Activated CD4-positive, alpha-beta memory T cell treated with anti-CD3 and anti-CD28 coated beads for 36 hours (primary cell): Measurements from ENCODE around the gene RIN3. TPM values are rescaled to one million over a fixed set of nuclear protein-coding genes. Genes with fewer than 3 reads are reported as not detected.

Experiments used
- CTCF ChIA-PET: fragments of 350-600 bp; sonication (Branson Sonifier 250); formaldehyde crosslinking; loops from one replicate; lab custom pipeline; 2021; ENCODE audit warnings: antibody characterized with exemption, inconsistent platforms; lab: Charles Lee
- POLR2A ChIA-PET: fragments of 350-600 bp; sonication (Branson Sonifier 250); formaldehyde crosslinking; loops from one replicate; lab custom pipeline; 2021; ENCODE audit warnings: antibody characterized with exemption; lab: Charles Lee
- DNase-seq: peaks from one replicate; pipeline ENCODE4 v3.0.0-alpha.2; 2020
- H3K27ac Mint-ChIP-seq: one replicate; pipeline ENCODE4 v1.8.0; 2021; ENCODE audit warnings: mixed read lengths
- H3K27me3 Mint-ChIP-seq: one replicate; pipeline ENCODE4 v1.8.0; 2021; ENCODE audit warnings: mixed read lengths
- H3K36me3 Mint-ChIP-seq: one replicate; pipeline ENCODE4 v1.8.0; 2021; ENCODE audit warnings: mixed read lengths
- H3K4me1 Mint-ChIP-seq: one replicate; pipeline ENCODE4 v1.8.0; 2021; ENCODE audit warnings: low read depth, mixed read lengths
- H3K4me3 Mint-ChIP-seq: one replicate; pipeline ENCODE4 v1.8.0; 2021; ENCODE audit warnings: mild to moderate bottlenecking, mixed read lengths
- H3K9me3 Mint-ChIP-seq: one replicate; pipeline ENCODE4 v1.8.0; 2021; ENCODE audit warnings: mixed read lengths
- intact Hi-C: fragments of 100-400 bp; cut with micrococcal nuclease; formaldehyde crosslinking; loops from one replicate; pipeline ENCODE4 v1.15.1; 2023
- total RNA-seq, 2 experiments: library from RNA; stranded (reverse); gene quantifications; one replicate each; pipeline ENCODE4 v1.2.3, GENCODE V29; 2021

The RIN3 gene
- total RNA-seq, 2 experiments from 2014 or later: 17.5 to 18.8 TPM

- DNase-seq: no peak
- ChIA-PET CTCF (no interaction called here), POLR2A (no interaction called here)
- Mint-ChIP-seq H3K4me3 (no peak overlapping the region), H3K9me3 (no peaks in the 10 kb centered on the region), H3K4me1 (peaks cover 10% of the 10 kb centered on the region), H3K36me3 (no peaks in the 10 kb centered on the region), H3K27me3 (peaks cover 1% of the 10 kb centered on the region), H3K27ac (no peak overlapping the region)
- intact Hi-C loops: no loop called here
Observed at GRCh38 chr14:92540472-92541048, 27.0 kb downstream of the RIN3 start.

GRCh38 chr14:92542766-92543554, 29.4 kb downstream of the RIN3 start:
- H3K4me3 Mint-ChIP-seq: no peak overlapping the region
- H3K4me1 Mint-ChIP-seq: peaks cover 4% of the 10 kb centered on the region
- ChIA-PET POLR2A (no interaction called here), CTCF (interaction anchor here (1.0 kb wide), 1 partner anchor 138 kb away, joined by 3 read pairs; no protein-coding TSS in a partner anchor)
- H3K27me3 Mint-ChIP-seq: no peaks in the 10 kb centered on the region
- DNase-seq: no peak
- no peaks in the 10 kb centered on the region for H3K9me3 Mint-ChIP-seq
- intact Hi-C loops: no loop called here
- H3K27ac Mint-ChIP-seq: no peak overlapping the region
- H3K36me3 Mint-ChIP-seq: no peaks in the 10 kb centered on the region

- Mint-ChIP-seq H3K4me3 (no peak overlapping the region), H3K27ac (no peak overlapping the region)
Observed at GRCh38 chr14:92544051-92544720, 30.6 kb downstream of the RIN3 start.

GRCh38 chr14:92546347-92547053, 32.9 kb downstream of the RIN3 start:
- ChIA-PET POLR2A (no interaction called here), CTCF (interaction anchor here (0.8 kb wide), 1 partner anchor 9 kb away, joined by 3 read pairs; no protein-coding TSS in a partner anchor)
- peak overlapping the region; percentile 65 for H3K27ac Mint-ChIP-seq

More at GRCh38 chr14:92544051-92544720, 30.6 kb downstream of the RIN3 start:
- Mint-ChIP-seq H3K36me3 (no peaks in the 10 kb centered on the region), H3K27me3 (no peaks in the 10 kb centered on the region), H3K9me3 (no peaks in the 10 kb centered on the region), H3K4me1 (no peaks in the 10 kb centered on the region)
- intact Hi-C loops: no loop called here
- POLR2A ChIA-PET: no interaction called here
- no peak for DNase-seq
- CTCF ChIA-PET: interaction anchor here (0.5 kb wide), 1 partner anchor 425 kb away, joined by 3 read pairs; no protein-coding TSS in a partner anchor

GRCh38 chr14:92549105-92549858, 35.7 kb downstream of the RIN3 start:
- peaks cover 3% of the 10 kb centered on the region for H3K27me3 Mint-ChIP-seq
- peaks cover 13% of the 10 kb centered on the region for H3K4me1 Mint-ChIP-seq
- ChIA-PET CTCF (interaction anchor here (0.7 to 3.1 kb wide), 8 partner anchors 64 to 409 kb away, joined by 3 to 12 read pairs (median 4); no protein-coding TSS in a partner anchor), POLR2A (interaction anchor here (1.2 kb wide), 1 partner anchor 36 kb away, joined by 3 read pairs; no protein-coding TSS in a partner anchor)
- no peaks in the 10 kb centered on the region for H3K36me3 Mint-ChIP-seq
- no peak overlapping the region for H3K27ac Mint-ChIP-seq
- no peaks in the 10 kb centered on the region for H3K9me3 Mint-ChIP-seq
- no peak overlapping the region for H3K4me3 Mint-ChIP-seq
- DNase-seq: no peak
- intact Hi-C loops: no loop called here

More at GRCh38 chr14:92546347-92547053, 32.9 kb downstream of the RIN3 start:
- Mint-ChIP-seq H3K36me3 (no peaks in the 10 kb centered on the region), H3K4me3 (peak overlapping the region; percentile 37), H3K9me3 (no peaks in the 10 kb centered on the region), H3K4me1 (peaks cover 7% of the 10 kb centered on the region), H3K27me3 (no peaks in the 10 kb centered on the region)
- intact Hi-C loops: no loop called here
- DNase-seq: no peak

GRCh38 chr14:92549859-92550230, 36.3 kb downstream of the RIN3 start:
- no peaks in the 10 kb centered on the region for H3K9me3 Mint-ChIP-seq
- CTCF ChIA-PET: interaction anchor here (0.9 to 3.1 kb wide), 6 partner anchors 64 to 165 kb away, joined by 3 to 12 read pairs (median 4); no protein-coding TSS in a partner anchor

GRCh38 chr14:92551044-92551841, 37.7 kb downstream of the RIN3 start:
- Mint-ChIP-seq H3K4me3 (no peak overlapping the region), H3K4me1 (peaks cover 24% of the 10 kb centered on the region), H3K36me3 (no peaks in the 10 kb centered on the region), H3K27ac (no peak overlapping the region), H3K9me3 (no peaks in the 10 kb centered on the region), H3K27me3 (peaks cover 4% of the 10 kb centered on the region)
- intact Hi-C loops: loop anchor here (1.0 to 5.0 kb wide), 2 partner anchors 12 to 36 kb away; no protein-coding TSS in a partner anchor
- ChIA-PET POLR2A (no interaction called here), CTCF (interaction anchor here (0.8 to 2.1 kb wide), 3 partner anchors 9 to 130 kb away, joined by 3 to 6 read pairs (median 3); no protein-coding TSS in a partner anchor)
- no peak for DNase-seq

More at GRCh38 chr14:92549859-92550230, 36.3 kb downstream of the RIN3 start:
- Mint-ChIP-seq H3K27ac (no peak overlapping the region), H3K4me3 (no peak overlapping the region), H3K36me3 (no peaks in the 10 kb centered on the region), H3K4me1 (peaks cover 13% of the 10 kb centered on the region), H3K27me3 (peaks cover 3% of the 10 kb centered on the region)
- POLR2A ChIA-PET: interaction anchor here (1.2 kb wide), 1 partner anchor 35 kb away, joined by 3 read pairs; no protein-coding TSS in a partner anchor
- no peak for DNase-seq
- intact Hi-C loops: loop anchor here (5.0 kb wide), 1 partner anchor 37 kb away; no protein-coding TSS in a partner anchor

- Mint-ChIP-seq H3K36me3 (no peaks in the 10 kb centered on the region), H3K4me3 (no peak overlapping the region), H3K27me3 (peaks cover 4% of the 10 kb centered on the region), H3K9me3 (no peaks in the 10 kb centered on the region), H3K27ac (no peak overlapping the region), H3K4me1 (peaks cover 32% of the 10 kb centered on the region)
- intact Hi-C loops: loop anchor here (5.0 kb wide), 1 partner anchor 35 kb away; no protein-coding TSS in a partner anchor
- ChIA-PET CTCF (interaction anchor here (2.1 kb wide), 1 partner anchor 129 kb away, joined by 6 read pairs; no protein-coding TSS in a partner anchor), POLR2A (no interaction called here)
- no peak for DNase-seq
Observed at GRCh38 chr14:92552066-92552465, 38.5 kb downstream of the RIN3 start.

GRCh38 chr14:92553438-92553837, 39.9 kb downstream of the RIN3 start:
- intact Hi-C loops: loop anchor here (5.0 kb wide), 1 partner anchor 34 kb away; no protein-coding TSS in a partner anchor

More at GRCh38 chr14:92553438-92553837, 39.9 kb downstream of the RIN3 start:
- no peak for DNase-seq
- H3K4me3 Mint-ChIP-seq: no peak overlapping the region
- no peak overlapping the region for H3K27ac Mint-ChIP-seq
- H3K36me3 Mint-ChIP-seq: no peaks in the 10 kb centered on the region
- peaks cover 4% of the 10 kb centered on the region for H3K27me3 Mint-ChIP-seq
- no peaks in the 10 kb centered on the region for H3K9me3 Mint-ChIP-seq
- ChIA-PET POLR2A (interaction anchor here (0.6 kb wide), 1 partner anchor 113 kb away, joined by 3 read pairs; no protein-coding TSS in a partner anchor), CTCF (no interaction called here)
- peaks cover 38% of the 10 kb centered on the region for H3K4me1 Mint-ChIP-seq
